NT2/D1 (cell line): ENCODE results near the gene MMEL1.

Experiments
- SUZ12 ChIP-seq: IDR thresholded peaks from 2 replicates; pipeline ENCODE4 v1.6.1; 2011; ENCODE audit not compliant: insufficient read length, insufficient read depth; ENCODE audit errors: extremely low read depth
- YY1 ChIP-seq: IDR thresholded peaks from 2 replicates; pipeline ENCODE4 v1.6.1; 2011; ENCODE audit not compliant: insufficient read length, insufficient read depth
- ZNF274 ChIP-seq: IDR thresholded peaks from 2 replicates; pipeline ENCODE4 v1.6.1; 2011; ENCODE audit warnings: mild to moderate bottlenecking, low read depth, low read length

DNA sequence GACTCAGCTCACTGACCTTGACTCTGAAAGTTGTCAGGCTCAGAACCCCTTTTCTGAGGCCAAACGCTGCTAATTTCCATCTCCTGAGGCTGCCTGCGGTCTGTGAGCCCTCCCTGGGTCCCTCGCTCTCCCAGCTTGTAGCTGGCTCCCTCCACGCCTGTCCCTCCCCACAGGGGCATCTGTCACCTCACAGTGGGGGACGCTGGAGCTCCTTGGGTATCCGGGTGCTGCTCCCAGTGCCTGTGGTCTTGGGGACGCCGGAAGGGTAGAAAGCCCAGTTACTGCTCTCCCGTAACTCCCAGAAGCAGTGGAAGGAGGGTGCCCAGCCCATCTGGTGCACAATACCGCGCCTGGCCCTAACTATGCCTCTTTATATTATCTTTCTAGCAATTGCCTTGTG is 13.0 kb upstream of the MMEL1 start:
- TF ChIP-seq ZNF274, result no peak
- no peak for TF ChIP-seq YY1
- TF ChIP-seq SUZ12, result no peak
